K562 (cell line): ENCODE measurements around the gene SLC46A3. TPM values are rescaled to one million over a fixed set of nuclear protein-coding genes. Genes with fewer than 3 reads are reported as not detected.

Experiments used
- ATAC-seq: fragments of 200-7000 bp; cut with Tn5 transposase; 3 replicates; pipeline ENCODE4 v1.9.1; 2020; ENCODE audit warnings: moderate library complexity
- BruUV-seq: library from RNA; stranded (reverse); fragments of 400-500 nt; replicated peaks from 2 replicates; lab custom pipeline; 2021; lab: Mats Ljungman, UMichigan
- CTCF ChIA-PET: fragments of 300-600 bp; formaldehyde crosslinking; extraction: SDS; loops from one replicate; lab custom pipeline; 2021; ENCODE audit warnings: low intra/inter-chr PET ratio; lab: Yijun Ruan, JAX
- POLR2A ChIA-PET: fragments of 300-600, 350-650 bp; sonication (Branson Sonifier 250); formaldehyde crosslinking; extraction: SDS; loops from one replicate; lab custom pipeline; 2021; ENCODE audit warnings: antibody characterized with exemption, inconsistent platforms; lab: Yijun Ruan, JAX
- DNase-seq, 4 experiments: peaks; one replicate each; pipeline versions ENCODE4 v3.0.0 to v3.0.0-alpha.2; 2011 to 2018; ENCODE audit warnings: low spot score in 3 of 4, mixed read lengths in 3 of 4; ENCODE audit errors: extremely low read depth in 1 of 4
- FAIRE-seq: peaks from 2 replicates; lab custom pipeline; 2011; peaks lifted over from hg19 to GRCh38; lab: Jason Lieb, UNC
- H2AFZ ChIP-seq: 2 replicates; pipeline ENCODE4 v1.6.0; 2011; ENCODE audit warnings: low read depth, low read length, control low read depth, inconsistent platforms
- H3K27ac ChIP-seq: fragments of 200-600 bp; 3 replicates; pipeline ENCODE4 v1.8.0; 2011; ENCODE audit warnings: low read depth, mild to moderate bottlenecking, control low read depth, inconsistent platforms, low read length, moderate library complexity, mixed read lengths; ENCODE audit errors: extremely low read depth
- H3K27me3 ChIP-seq, 2 experiments: fragments of 300-600 bp in 1 of 2; 2 replicates in 1 of 2; 3 replicates in 1 of 2; pipeline versions ENCODE4 v1.6.0 to v1.8.0; 2011; ENCODE audit warnings: inconsistent platforms in 2 of 2, low read length in 2 of 2, mild to moderate bottlenecking in 1 of 2, mixed read lengths in 1 of 2, moderate library complexity in 1 of 2; ENCODE audit not compliant: control insufficient read depth in 2 of 2, insufficient read depth in 2 of 2
- H3K36me3 ChIP-seq: fragments of 300-600 bp; 3 replicates; pipeline ENCODE4 v1.8.0; 2011; ENCODE audit warnings: mild to moderate bottlenecking, low read length, inconsistent platforms; ENCODE audit not compliant: control insufficient read depth, insufficient read depth
- H3K4me1 ChIP-seq, 2 experiments: fragments of 200-600 bp in 1 of 2; replicated peaks in 1 of 2; 2 replicates in 1 of 2; 3 replicates in 1 of 2; pipeline versions ENCODE4 v1.5.1 to v1.8.0; 2011; ENCODE audit warnings: inconsistent platforms in 2 of 2, low read length in 2 of 2, mild to moderate bottlenecking in 1 of 2, mixed read lengths in 1 of 2, moderate library complexity in 1 of 2; ENCODE audit not compliant: control insufficient read depth in 2 of 2, insufficient read depth in 2 of 2
- H3K4me2 ChIP-seq: 2 replicates; pipeline ENCODE4 v1.6.1; 2011; ENCODE audit warnings: low read length, control low read depth, inconsistent platforms, mixed read lengths; ENCODE audit not compliant: insufficient read depth
- H3K4me3 ChIP-seq: fragments of 200-600 bp; sonication (generic), shearing (Covaris generic); 2 replicates; pipeline ENCODE4 v1.5.1; 2016; ENCODE audit warnings: control low read depth, inconsistent platforms
- H3K79me2 ChIP-seq: fragments of 200-600 bp; 3 replicates; pipeline ENCODE4 v1.8.0; 2011; ENCODE audit warnings: low read length, inconsistent platforms; ENCODE audit not compliant: control insufficient read depth, insufficient read depth
- H3K9ac ChIP-seq, 2 experiments: 2 replicates each; pipeline versions ENCODE4 v1.6.0 to v1.6.1; 2011; ENCODE audit warnings: low read depth in 2 of 2, low read length in 2 of 2, control low read depth in 1 of 2, inconsistent platforms in 1 of 2, mild to moderate bottlenecking in 1 of 2, mixed read lengths in 1 of 2; ENCODE audit not compliant: insufficient read depth in 1 of 2
- H3K9me1 ChIP-seq: one replicate; pipeline ENCODE4 v1.6.0; 2011; ENCODE audit warnings: inconsistent platforms, mild to moderate bottlenecking, low read length, moderate library complexity; ENCODE audit not compliant: control insufficient read depth, insufficient read depth
- H3K9me3 ChIP-seq: replicated peaks from 2 replicates; pipeline ENCODE4 v1.5.1; 2011; ENCODE audit warnings: low read depth, low read length, inconsistent platforms; ENCODE audit not compliant: control insufficient read depth, insufficient read depth
- H4K20me1 ChIP-seq: replicated peaks from 2 replicates; pipeline ENCODE4 v1.6.1; 2011; ENCODE audit warnings: low read length, inconsistent platforms, mixed read lengths; ENCODE audit not compliant: control insufficient read depth, insufficient read depth
- CEBPB ChIP-seq: fragments of 450-650 bp; IDR thresholded peaks from 2 replicates; pipeline ENCODE4 v1.6.1; 2016; ENCODE audit warnings: missing genetic modification characterization, missing compliant biosample characterization
- CEBPG ChIP-seq, 3 experiments: fragments of 200-800 bp in 1 of 3; sonication (Bioruptor generic) in 1 of 3; sonication (generic) in 1 of 3; formaldehyde crosslinking in 1 of 3; IDR thresholded peaks in 2 of 3; conservative IDR thresholded peaks in 1 of 3; 2 replicates each; pipeline versions ENCODE4 v1.6.1 to v1.8.0; 2016 to 2022; ENCODE audit warnings: missing compliant biosample characterization in 2 of 3, missing genetic modification characterization in 2 of 3, mild to moderate bottlenecking in 1 of 3, missing genetic modification reagents in 1 of 3
- LCOR ChIP-seq: sonication (generic); formaldehyde crosslinking; IDR thresholded peaks from 2 replicates; pipeline ENCODE4 v1.8.0; 2022; ENCODE audit warnings: mild to moderate bottlenecking, missing genetic modification reagents
- MBD1 ChIP-seq: fragments of 250-450 bp; sonication (Bioruptor Pico); IDR thresholded peaks from 2 replicates; pipeline ENCODE4 v1.8.0; 2022; ENCODE audit warnings: inconsistent platforms
- TOE1 ChIP-seq, 2 experiments: fragments of 450-650 bp in 1 of 2; sonication (generic) in 1 of 2; formaldehyde crosslinking in 1 of 2; IDR thresholded peaks; 2 replicates each; pipeline versions ENCODE4 v1.7.1 to v1.8.0; 2016 to 2022; ENCODE audit warnings: borderline replicate concordance in 2 of 2, mild to moderate bottlenecking in 2 of 2, antibody characterized with exemption in 1 of 2, inconsistent platforms in 1 of 2, low read depth in 1 of 2, missing genetic modification reagents in 1 of 2, moderate library complexity in 1 of 2
- ZBTB17 ChIP-seq: fragments of 450-650 bp; formaldehyde crosslinking; IDR thresholded peaks from 2 replicates; pipeline ENCODE4 v1.4.0; 2020; ENCODE audit warnings: mild to moderate bottlenecking
- WGBS: fragments of 100-300 bp; shearing (Covaris generic); methylation state at CpG from one replicate; pipeline ENCODE4 v1.1.6; 2016; ENCODE audit warnings: low coverage, mixed read lengths; ENCODE audit not compliant: insufficient coverage; ENCODE audit errors: missing lambda C conversion rate; 5-methylcytosine and 5-hydroxymethylcytosine counted together
- in situ Hi-C: fragments of 300-500 bp; cut with MboI; formaldehyde crosslinking; loops from 4 replicates; pipeline ENCODE4 v1.15.0; 2018; ENCODE audit warnings: inconsistent platforms, mixed read lengths
- intact Hi-C: fragments of 100-400 bp; cut with micrococcal nuclease; formaldehyde crosslinking; loops from 2 replicates; pipeline ENCODE4 v1.14.2; 2022
- polyA plus RNA-seq, 8 experiments: library from polyadenylated mRNA; depleted of rRNA in 4 of 8; stranded (reverse) in 5 of 8; unstranded in 3 of 8; fragments of >200 nt; fragmentation: Nextera tagmentation in 2 of 8; fragmentation: Illumina TruSeq in 1 of 8; extraction: Ambion mirVana in 2 of 8; extraction: Trizol in 1 of 8; gene quantifications; 2 replicates each; pipeline versions ENCODE4 v1.2.1 to v1.2.3, GENCODE V29; 2011 to 2014; ENCODE audit warnings: inconsistent platforms in 1 of 8, missing spikeins in 1 of 8
- total RNA-seq, 7 experiments: library from RNA; depleted of rRNA in 6 of 7; stranded (reverse); fragments of >200 nt in 6 of 7; fragmentation: Illumina TruSeq in 2 of 7; extraction: Trizol in 2 of 7; gene quantifications; 2 replicates each; pipeline versions ENCODE4 v1.2.1 to v1.2.3, GENCODE V29; 2011 to 2021; ENCODE audit warnings: low replicate concordance in 1 of 7

The SLC46A3 gene
- total and polyA plus RNA-seq, 9 of the 15 experiments (the other 6 are each of a cell fraction or from before 2014, with no cell fraction given), result 0.14 to 1.2 (median 0.51) TPM

DNA sequence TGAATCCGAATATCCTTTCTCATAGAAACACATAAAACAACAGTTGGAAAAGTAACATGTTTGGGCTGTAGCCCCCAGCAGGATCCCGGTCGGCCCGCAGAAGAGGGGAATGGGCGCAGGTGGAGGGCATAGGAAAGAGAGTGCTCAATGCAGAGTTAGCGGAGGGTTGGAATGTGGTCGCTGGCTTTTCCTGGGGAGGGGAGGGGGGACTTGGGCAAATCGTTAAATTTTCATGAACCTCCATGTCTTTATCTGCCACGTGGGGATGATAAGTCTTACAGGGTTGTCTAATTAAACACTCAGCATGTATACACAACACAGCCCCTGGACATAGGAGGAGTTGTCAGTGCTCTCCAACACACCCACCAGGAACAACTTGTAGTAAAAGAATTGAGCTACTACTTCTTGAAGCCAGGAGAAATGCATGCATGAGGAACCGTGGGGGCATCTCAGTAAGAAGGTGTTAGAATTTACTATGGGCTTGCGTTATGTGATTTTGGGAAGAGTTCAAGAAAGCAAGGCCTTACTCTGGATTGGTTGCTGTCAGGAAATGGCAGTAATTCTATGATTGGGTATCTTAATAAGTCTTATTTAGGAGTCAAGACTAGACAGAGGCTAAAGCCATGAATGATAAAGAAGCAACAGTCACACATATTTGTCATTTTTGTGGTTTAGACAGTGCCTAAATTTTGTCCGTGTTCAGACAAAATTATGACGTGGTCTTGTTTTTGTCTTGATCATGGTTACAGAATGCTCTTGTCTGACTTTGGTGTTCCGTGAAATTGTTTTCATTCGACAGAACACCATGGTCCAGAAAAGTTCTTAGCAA is 671 bp upstream of the SLC46A3 start (continued):
- TF ChIP-seq TOE1 (IDR thresholded peaks at IDR 0.05; ENCODE audit: borderline replicate concordance), result no peak
- TF ChIP-seq TOE1 (CRISPR knock-in tag; IDR thresholded peaks at IDR 0.05; ENCODE audit: borderline replicate concordance, low read depth), result no peak

- Histone ChIP-seq H3K27me3 (no peaks in the 10 kb centered on the region; a peak in 1 of 5 replicates), H3K27ac (peak overlapping the region; percentile 41; the same call in 1 of the 3 replicates), H3K36me3 (no peaks in the 10 kb centered on the region), H3K4me3 (peak overlapping the region; percentile 41), H3K79me2 (no peaks in the 10 kb centered on the region), H4K20me1 (no peaks in the 10 kb centered on the region), H3K4me1 (peaks cover 0 to 11% of the 10 kb centered on the region in 2 experiments; a peak in 3 of 5 replicates), H3K9me3 (no peaks in the 10 kb centered on the region), H2AFZ (peak overlapping the region; percentile 91), H3K9ac (peak overlapping the region; percentile 59 to 89), H3K4me2 (peak overlapping the region; percentile 73), H3K9me1 (no peaks in the 10 kb centered on the region)
- 11% methylated on average over 8 of the region's 10 CpGs for WGBS
- ATAC-seq, result no peak
- TF ChIP-seq CEBPG (CRISPR knock-in tag; IDR thresholded peaks at IDR 0.05) (no peak), CEBPG (tag; conservative IDR thresholded peaks at IDR 0.05 in 1 of 2, IDR thresholded peaks at IDR 0.05 in 1 of 2) (peak in 1 of 2 experiments; percentile 50; a peak in 1 of 4 replicates), MBD1 (CRISPR knock-in tag) (no peak), LCOR (CRISPR knock-in tag) (no peak), ZBTB17 (CRISPR knock-in tag) (no peak), CEBPB (tag) (peak; percentile 76)
- in situ Hi-C loops, result no loop called here
- no peak for FAIRE-seq
- BruUV-seq, result no TSS peak
- ChIA-PET POLR2A (no interaction called here), CTCF (no interaction called here)
- intact Hi-C loops, result no loop called here
- DNase-seq, result no peak
Measured at GRCh38 chr13:28718196-28718542, 601 bp downstream of the SLC46A3 start.
